GM23338 (cell line): ENCODE data around the gene CRYBB2. TPM values are rescaled to one million over a fixed set of nuclear protein-coding genes. Genes with fewer than 3 reads are reported as not detected.

ENCODE experiments used
- ATAC-seq: fragments of 200-7000 bp; cut with Tn5 transposase; 3 replicates; pipeline ENCODE4 v1.9.1; 2020
- DNase-seq: peaks from one replicate; pipeline ENCODE4 v3.0.0-alpha.2; 2015; ENCODE audit warnings: low spot score
- H2AFZ ChIP-seq: fragments of 200-600 bp; sonication (generic); 2 replicates; pipeline ENCODE4 v1.8.0; 2016; ENCODE audit warnings: antibody characterized with exemption, mild to moderate bottlenecking, moderate library complexity
- H3F3A ChIP-seq: fragments of 200-600 bp; sonication (generic); replicated peaks from 2 replicates; pipeline ENCODE4 v1.8.0; 2017; ENCODE audit warnings: antibody characterized with exemption, mixed run types, low read depth
- H3K27ac ChIP-seq: fragments of 200-600 bp; sonication (generic); 2 replicates; pipeline ENCODE4 v1.6.1; 2016; ENCODE audit warnings: low read depth
- H3K27me3 ChIP-seq: fragments of 200-600 bp; sonication (generic); 2 replicates; pipeline ENCODE4 v1.8.0; 2016; ENCODE audit warnings: mild to moderate bottlenecking, mixed run types, moderate library complexity; ENCODE audit not compliant: insufficient read depth
- H3K36me3 ChIP-seq: fragments of 200-600 bp; sonication (generic); 2 replicates; pipeline ENCODE4 v1.8.0; 2016; ENCODE audit warnings: mild to moderate bottlenecking; ENCODE audit not compliant: insufficient read depth
- H3K4me1 ChIP-seq: fragments of 200-600 bp; sonication (generic); 2 replicates; pipeline ENCODE4 v1.8.0; 2016; ENCODE audit warnings: mild to moderate bottlenecking, moderate library complexity; ENCODE audit not compliant: insufficient read depth
- H3K4me2 ChIP-seq: fragments of 200-600 bp; sonication (generic); 2 replicates; pipeline ENCODE4 v1.7.1; 2017; ENCODE audit warnings: mixed run types
- H3K4me3 ChIP-seq: fragments of 200-600 bp; sonication (generic); 2 replicates; pipeline ENCODE4 v1.6.1; 2016; ENCODE audit warnings: mixed run types
- H3K79me2 ChIP-seq: fragments of 200-600 bp; sonication (generic); replicated peaks from 2 replicates; pipeline ENCODE4 v1.8.0; 2017; ENCODE audit warnings: mild to moderate bottlenecking; ENCODE audit not compliant: insufficient read depth
- H3K9me2 ChIP-seq: fragments of 200-600 bp; sonication (generic); 2 replicates; pipeline ENCODE4 v1.8.0; 2017; ENCODE audit not compliant: insufficient read depth
- H4K20me1 ChIP-seq: fragments of 200-600 bp; sonication (generic); replicated peaks from 2 replicates; pipeline ENCODE4 v1.8.0; 2017; ENCODE audit warnings: mild to moderate bottlenecking; ENCODE audit not compliant: insufficient read depth
- H3K27ac Mint-ChIP-seq: 2 replicates; pipeline ENCODE4 v1.8.0; 2020; ENCODE audit warnings: inconsistent platforms, mild to moderate bottlenecking, moderate library complexity, mixed read lengths
- H3K27me3 Mint-ChIP-seq: 3 replicates; pipeline ENCODE4 v1.8.0; 2022; ENCODE audit warnings: low read depth, mild to moderate bottlenecking, moderate library complexity, mixed read lengths, inconsistent platforms; ENCODE audit not compliant: insufficient read depth, poor library complexity
- H3K36me3 Mint-ChIP-seq: 3 replicates; pipeline ENCODE4 v1.8.0; 2021; ENCODE audit warnings: low read depth, mild to moderate bottlenecking, inconsistent platforms, moderate library complexity, mixed read lengths
- H3K4me1 Mint-ChIP-seq: 3 replicates; pipeline ENCODE4 v1.8.0; 2020; ENCODE audit warnings: mild to moderate bottlenecking, inconsistent platforms, mixed read lengths
- H3K4me3 Mint-ChIP-seq: 3 replicates; pipeline ENCODE4 v1.8.0; 2021; ENCODE audit warnings: moderate library complexity, mild to moderate bottlenecking, inconsistent platforms, mixed read lengths
- H3K9me3 Mint-ChIP-seq: 3 replicates; pipeline ENCODE4 v1.8.0; 2020; ENCODE audit warnings: moderate library complexity, mild to moderate bottlenecking, inconsistent platforms, mixed read lengths
- CREB1 ChIP-seq: fragments of 250-450 bp; sonication (Bioruptor Pico); IDR thresholded peaks from 2 replicates; pipeline ENCODE4 v1.5.0; 2020; ENCODE audit warnings: low read depth, mild to moderate bottlenecking, moderate library complexity
- EZH2 ChIP-seq: fragments of 200-600 bp; sonication (generic); IDR thresholded peaks from one replicate; pipeline ENCODE4 v1.8.0; 2017; ENCODE audit warnings: antibody characterized with exemption, mild to moderate bottlenecking, low read depth; ENCODE audit not compliant: unreplicated experiment
- EZH2phosphoT487 ChIP-seq: fragments of 200-600 bp; sonication (generic); IDR thresholded peaks from one replicate; pipeline ENCODE4 v1.8.1; 2018; ENCODE audit warnings: antibody characterized with exemption; ENCODE audit not compliant: unreplicated experiment
- JUNB ChIP-seq: IDR thresholded peaks from one replicate; pipeline ENCODE4 v1.6.1; 2016; ENCODE audit warnings: antibody characterized with exemption; ENCODE audit not compliant: unreplicated experiment
- NANOG ChIP-seq: IDR thresholded peaks from 2 replicates; pipeline ENCODE4 v1.6.1; 2016; ENCODE audit warnings: antibody characterized with exemption, borderline replicate concordance
- POLR2AphosphoS5 ChIP-seq: IDR thresholded peaks from 2 replicates; pipeline ENCODE4 v1.6.1; 2016; ENCODE audit warnings: antibody characterized with exemption, low read depth
- STAT1 ChIP-seq: IDR thresholded peaks from one replicate; pipeline ENCODE4 v1.6.1; 2016; ENCODE audit warnings: antibody characterized with exemption; ENCODE audit not compliant: unreplicated experiment
- ZNF114 ChIP-seq: fragments of 250-450 bp; sonication (Bioruptor Pico); IDR thresholded peaks from 2 replicates; pipeline ENCODE4 v1.5.0; 2020; ENCODE audit warnings: mild to moderate bottlenecking, moderate library complexity
- ZNF331 ChIP-seq: fragments of 250-450 bp; sonication (Bioruptor Pico); IDR thresholded peaks from 2 replicates; pipeline ENCODE4 v1.5.0; 2020; ENCODE audit warnings: low read depth, mild to moderate bottlenecking, moderate library complexity
- polyA plus RNA-seq: library from polyadenylated mRNA; unstranded; fragments of >200 nt; fragmentation: Nextera tagmentation; extraction: Ambion mirVana; gene quantifications from 2 replicates; pipeline ENCODE4 v1.2.1, GENCODE V29; 2016
- total RNA-seq: library from RNA; depleted of rRNA; stranded (reverse); fragments of >200 nt; shearing (Covaris generic); gene quantifications from 2 replicates; pipeline ENCODE4 v1.2.3, GENCODE V29; 2014
- TF ChIP-seq, protein P1 (sequence below): IDR thresholded peaks from one replicate; pipeline ENCODE4 v1.6.1; 2018; ENCODE audit warnings: antibody characterized with exemption; ENCODE audit not compliant: unreplicated experiment
- TF ChIP-seq, protein P2 (sequence below): fragments of 250-450 bp; sonication (Bioruptor Pico); IDR thresholded peaks from 2 replicates; pipeline ENCODE4 v1.5.0; 2020; ENCODE audit warnings: mild to moderate bottlenecking, moderate library complexity
- TF ChIP-seq, protein P3 (sequence below), 2 experiments: fragments of 200-600 bp in 1 of 2; sonication (generic) in 1 of 2; conservative IDR thresholded peaks; 2 replicates each; pipeline versions ENCODE4 v1.5.1 to v1.6.1; 2016 to 2017; ENCODE audit warnings: antibody characterized with exemption in 2 of 2, low read depth in 2 of 2, mild to moderate bottlenecking in 2 of 2, moderate library complexity in 1 of 2
- TF ChIP-seq, protein P4 (sequence below): IDR thresholded peaks from 2 replicates; pipeline ENCODE4 v1.6.1; 2016; ENCODE audit warnings: antibody characterized with exemption

The CRYBB2 gene
- total and polyA plus RNA-seq, 2 experiments from 2014 or later = 0.26 to 1.0 TPM

DNA sequence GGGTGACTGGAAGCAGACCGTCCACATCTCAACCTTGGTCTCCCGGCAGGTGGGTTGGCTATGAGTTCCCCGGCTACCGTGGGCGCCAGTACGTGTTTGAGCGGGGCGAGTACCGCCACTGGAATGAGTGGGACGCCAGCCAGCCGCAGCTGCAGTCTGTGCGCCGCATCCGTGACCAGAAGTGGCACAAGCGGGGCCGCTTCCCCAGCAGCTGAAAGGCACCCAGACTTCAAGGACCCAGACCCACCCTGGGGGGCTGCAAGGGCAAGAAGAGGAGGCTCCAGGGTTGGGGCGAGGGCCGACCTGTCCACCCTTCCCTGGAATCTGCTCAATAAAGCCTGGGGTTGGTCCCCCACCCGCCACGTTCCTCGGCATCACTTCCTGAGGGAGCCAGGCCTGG, 12.4 kb upstream of the CRYBB2 start (continued):
- TF ChIP-seq POLR2AphosphoS5 = no peak
- TF ChIP-seq STAT1 = no peak
- no peak for TF ChIP-seq EZH2phosphoT487
- TF ChIP-seq, protein P1, sequence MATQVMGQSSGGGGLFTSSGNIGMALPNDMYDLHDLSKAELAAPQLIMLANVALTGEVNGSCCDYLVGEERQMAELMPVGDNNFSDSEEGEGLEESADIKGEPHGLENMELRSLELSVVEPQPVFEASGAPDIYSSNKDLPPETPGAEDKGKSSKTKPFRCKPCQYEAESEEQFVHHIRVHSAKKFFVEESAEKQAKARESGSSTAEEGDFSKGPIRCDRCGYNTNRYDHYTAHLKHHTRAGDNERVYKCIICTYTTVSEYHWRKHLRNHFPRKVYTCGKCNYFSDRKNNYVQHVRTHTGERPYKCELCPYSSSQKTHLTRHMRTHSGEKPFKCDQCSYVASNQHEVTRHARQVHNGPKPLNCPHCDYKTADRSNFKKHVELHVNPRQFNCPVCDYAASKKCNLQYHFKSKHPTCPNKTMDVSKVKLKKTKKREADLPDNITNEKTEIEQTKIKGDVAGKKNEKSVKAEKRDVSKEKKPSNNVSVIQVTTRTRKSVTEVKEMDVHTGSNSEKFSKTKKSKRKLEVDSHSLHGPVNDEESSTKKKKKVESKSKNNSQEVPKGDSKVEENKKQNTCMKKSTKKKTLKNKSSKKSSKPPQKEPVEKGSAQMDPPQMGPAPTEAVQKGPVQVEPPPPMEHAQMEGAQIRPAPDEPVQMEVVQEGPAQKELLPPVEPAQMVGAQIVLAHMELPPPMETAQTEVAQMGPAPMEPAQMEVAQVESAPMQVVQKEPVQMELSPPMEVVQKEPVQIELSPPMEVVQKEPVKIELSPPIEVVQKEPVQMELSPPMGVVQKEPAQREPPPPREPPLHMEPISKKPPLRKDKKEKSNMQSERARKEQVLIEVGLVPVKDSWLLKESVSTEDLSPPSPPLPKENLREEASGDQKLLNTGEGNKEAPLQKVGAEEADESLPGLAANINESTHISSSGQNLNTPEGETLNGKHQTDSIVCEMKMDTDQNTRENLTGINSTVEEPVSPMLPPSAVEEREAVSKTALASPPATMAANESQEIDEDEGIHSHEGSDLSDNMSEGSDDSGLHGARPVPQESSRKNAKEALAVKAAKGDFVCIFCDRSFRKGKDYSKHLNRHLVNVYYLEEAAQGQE = no peak

DNA sequence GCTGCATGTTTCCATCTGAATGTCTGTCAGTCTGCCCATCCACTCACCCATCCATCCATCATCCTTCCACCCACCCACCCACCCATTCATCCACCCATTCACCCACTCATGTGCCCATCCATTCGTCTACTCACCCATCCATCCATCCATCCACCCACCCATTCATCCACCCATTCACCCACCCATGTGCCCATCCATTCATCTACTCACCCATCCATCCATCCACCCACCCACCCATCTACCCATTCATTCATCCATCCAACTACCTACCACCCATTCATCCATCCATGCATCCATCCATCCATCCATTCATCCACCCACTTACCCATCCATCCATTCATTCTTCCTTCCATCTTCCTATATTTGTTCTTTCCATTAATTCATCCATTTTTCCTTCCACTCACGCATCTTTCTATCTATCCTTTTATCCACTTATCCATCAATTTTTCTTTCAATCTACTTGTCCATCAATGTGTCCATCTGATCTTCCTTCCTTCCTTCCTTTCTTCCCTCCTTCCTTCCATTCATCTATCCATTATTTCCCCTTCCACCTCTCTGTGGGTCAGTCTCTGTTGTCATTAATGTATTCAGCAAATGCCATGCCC, 11.8 kb upstream of the CRYBB2 start:
- H3K9me2 ChIP-seq = no peaks in the 10 kb centered on the region
- Mint-ChIP-seq H3K27ac (no peak overlapping the region), H3K9me3 (no peaks in the 10 kb centered on the region), H3K4me1 (no peaks in the 10 kb centered on the region), H3K4me3 (no peak overlapping the region), H3K27me3 (peaks cover 2% of the 10 kb centered on the region), H3K36me3 (no peaks in the 10 kb centered on the region)
- no peaks in the 10 kb centered on the region for H3K27me3 ChIP-seq
- H2AFZ ChIP-seq = no peak overlapping the region
- H3K4me2 ChIP-seq = no peak overlapping the region
- H3F3A ChIP-seq = no peaks in the 10 kb centered on the region
- ATAC-seq = no peak
- H3K27ac ChIP-seq = no peak overlapping the region
- no peaks in the 10 kb centered on the region for H4K20me1 ChIP-seq
- no peak overlapping the region for H3K4me3 ChIP-seq
- no peaks in the 10 kb centered on the region for H3K36me3 ChIP-seq
- no peaks in the 10 kb centered on the region for H3K4me1 ChIP-seq
- H3K79me2 ChIP-seq = no peaks in the 10 kb centered on the region
- DNase-seq = no peak
- TF ChIP-seq, protein P2, sequence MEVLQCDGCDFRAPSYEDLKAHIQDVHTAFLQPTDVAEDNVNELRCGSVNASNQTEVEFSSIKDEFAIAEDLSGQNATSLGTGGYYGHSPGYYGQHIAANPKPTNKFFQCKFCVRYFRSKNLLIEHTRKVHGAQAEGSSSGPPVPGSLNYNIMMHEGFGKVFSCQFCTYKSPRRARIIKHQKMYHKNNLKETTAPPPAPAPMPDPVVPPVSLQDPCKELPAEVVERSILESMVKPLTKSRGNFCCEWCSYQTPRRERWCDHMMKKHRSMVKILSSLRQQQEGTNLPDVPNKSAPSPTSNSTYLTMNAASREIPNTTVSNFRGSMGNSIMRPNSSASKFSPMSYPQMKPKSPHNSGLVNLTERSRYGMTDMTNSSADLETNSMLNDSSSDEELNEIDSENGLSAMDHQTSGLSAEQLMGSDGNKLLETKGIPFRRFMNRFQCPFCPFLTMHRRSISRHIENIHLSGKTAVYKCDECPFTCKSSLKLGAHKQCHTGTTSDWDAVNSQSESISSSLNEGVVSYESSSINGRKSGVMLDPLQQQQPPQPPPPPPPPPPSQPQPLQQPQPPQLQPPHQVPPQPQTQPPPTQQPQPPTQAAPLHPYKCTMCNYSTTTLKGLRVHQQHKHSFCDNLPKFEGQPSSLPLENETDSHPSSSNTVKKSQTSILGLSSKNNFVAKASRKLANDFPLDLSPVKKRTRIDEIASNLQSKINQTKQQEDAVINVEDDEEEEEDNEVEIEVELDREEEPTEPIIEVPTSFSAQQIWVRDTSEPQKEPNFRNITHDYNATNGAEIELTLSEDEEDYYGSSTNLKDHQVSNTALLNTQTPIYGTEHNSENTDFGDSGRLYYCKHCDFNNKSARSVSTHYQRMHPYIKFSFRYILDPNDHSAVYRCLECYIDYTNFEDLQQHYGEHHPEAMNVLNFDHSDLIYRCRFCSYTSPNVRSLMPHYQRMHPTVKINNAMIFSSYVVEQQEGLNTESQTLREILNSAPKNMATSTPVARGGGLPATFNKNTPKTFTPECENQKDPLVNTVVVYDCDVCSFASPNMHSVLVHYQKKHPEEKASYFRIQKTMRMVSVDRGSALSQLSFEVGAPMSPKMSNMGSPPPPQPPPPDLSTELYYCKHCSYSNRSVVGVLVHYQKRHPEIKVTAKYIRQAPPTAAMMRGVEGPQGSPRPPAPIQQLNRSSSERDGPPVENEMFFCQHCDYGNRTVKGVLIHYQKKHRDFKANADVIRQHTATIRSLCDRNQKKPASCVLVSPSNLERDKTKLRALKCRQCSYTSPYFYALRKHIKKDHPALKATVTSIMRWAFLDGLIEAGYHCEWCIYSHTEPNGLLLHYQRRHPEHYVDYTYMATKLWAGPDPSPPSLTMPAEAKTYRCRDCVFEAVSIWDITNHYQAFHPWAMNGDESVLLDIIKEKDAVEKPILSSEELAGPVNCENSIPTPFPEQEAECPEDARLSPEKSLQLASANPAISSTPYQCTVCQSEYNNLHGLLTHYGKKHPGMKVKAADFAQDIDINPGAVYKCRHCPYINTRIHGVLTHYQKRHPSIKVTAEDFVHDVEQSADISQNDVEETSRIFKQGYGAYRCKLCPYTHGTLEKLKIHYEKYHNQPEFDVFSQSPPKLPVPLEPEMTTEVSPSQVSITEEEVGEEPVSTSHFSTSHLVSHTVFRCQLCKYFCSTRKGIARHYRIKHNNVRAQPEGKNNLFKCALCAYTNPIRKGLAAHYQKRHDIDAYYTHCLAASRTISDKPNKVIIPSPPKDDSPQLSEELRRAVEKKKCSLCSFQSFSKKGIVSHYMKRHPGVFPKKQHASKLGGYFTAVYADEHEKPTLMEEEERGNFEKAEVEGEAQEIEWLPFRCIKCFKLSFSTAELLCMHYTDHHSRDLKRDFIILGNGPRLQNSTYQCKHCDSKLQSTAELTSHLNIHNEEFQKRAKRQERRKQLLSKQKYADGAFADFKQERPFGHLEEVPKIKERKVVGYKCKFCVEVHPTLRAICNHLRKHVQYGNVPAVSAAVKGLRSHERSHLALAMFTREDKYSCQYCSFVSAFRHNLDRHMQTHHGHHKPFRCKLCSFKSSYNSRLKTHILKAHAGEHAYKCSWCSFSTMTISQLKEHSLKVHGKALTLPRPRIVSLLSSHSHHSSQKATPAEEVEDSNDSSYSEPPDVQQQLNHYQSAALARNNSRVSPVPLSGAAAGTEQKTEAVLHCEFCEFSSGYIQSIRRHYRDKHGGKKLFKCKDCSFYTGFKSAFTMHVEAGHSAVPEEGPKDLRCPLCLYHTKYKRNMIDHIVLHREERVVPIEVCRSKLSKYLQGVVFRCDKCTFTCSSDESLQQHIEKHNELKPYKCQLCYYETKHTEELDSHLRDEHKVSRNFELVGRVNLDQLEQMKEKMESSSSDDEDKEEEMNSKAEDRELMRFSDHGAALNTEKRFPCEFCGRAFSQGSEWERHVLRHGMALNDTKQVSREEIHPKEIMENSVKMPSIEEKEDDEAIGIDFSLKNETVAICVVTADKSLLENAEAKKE = no peak
- no peak for TF ChIP-seq POLR2AphosphoS5
- no peak for TF ChIP-seq ZNF114 (CRISPR knock-in tag)
- TF ChIP-seq, protein P3, sequence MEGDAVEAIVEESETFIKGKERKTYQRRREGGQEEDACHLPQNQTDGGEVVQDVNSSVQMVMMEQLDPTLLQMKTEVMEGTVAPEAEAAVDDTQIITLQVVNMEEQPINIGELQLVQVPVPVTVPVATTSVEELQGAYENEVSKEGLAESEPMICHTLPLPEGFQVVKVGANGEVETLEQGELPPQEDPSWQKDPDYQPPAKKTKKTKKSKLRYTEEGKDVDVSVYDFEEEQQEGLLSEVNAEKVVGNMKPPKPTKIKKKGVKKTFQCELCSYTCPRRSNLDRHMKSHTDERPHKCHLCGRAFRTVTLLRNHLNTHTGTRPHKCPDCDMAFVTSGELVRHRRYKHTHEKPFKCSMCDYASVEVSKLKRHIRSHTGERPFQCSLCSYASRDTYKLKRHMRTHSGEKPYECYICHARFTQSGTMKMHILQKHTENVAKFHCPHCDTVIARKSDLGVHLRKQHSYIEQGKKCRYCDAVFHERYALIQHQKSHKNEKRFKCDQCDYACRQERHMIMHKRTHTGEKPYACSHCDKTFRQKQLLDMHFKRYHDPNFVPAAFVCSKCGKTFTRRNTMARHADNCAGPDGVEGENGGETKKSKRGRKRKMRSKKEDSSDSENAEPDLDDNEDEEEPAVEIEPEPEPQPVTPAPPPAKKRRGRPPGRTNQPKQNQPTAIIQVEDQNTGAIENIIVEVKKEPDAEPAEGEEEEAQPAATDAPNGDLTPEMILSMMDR (conservative IDR thresholded peaks at IDR 0.05; ENCODE audit: low read depth in 2 of 2) = no peak
- no peak for TF ChIP-seq EZH2phosphoT487
- TF ChIP-seq NANOG = no peak
- TF ChIP-seq ZNF331 (CRISPR knock-in tag) = no peak
- no peak for TF ChIP-seq CREB1 (CRISPR knock-in tag)
- no peak for TF ChIP-seq JUNB
- TF ChIP-seq, protein P4, sequence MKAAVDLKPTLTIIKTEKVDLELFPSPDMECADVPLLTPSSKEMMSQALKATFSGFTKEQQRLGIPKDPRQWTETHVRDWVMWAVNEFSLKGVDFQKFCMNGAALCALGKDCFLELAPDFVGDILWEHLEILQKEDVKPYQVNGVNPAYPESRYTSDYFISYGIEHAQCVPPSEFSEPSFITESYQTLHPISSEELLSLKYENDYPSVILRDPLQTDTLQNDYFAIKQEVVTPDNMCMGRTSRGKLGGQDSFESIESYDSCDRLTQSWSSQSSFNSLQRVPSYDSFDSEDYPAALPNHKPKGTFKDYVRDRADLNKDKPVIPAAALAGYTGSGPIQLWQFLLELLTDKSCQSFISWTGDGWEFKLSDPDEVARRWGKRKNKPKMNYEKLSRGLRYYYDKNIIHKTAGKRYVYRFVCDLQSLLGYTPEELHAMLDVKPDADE = no peak
- no peak for TF ChIP-seq EZH2
- no peak for TF ChIP-seq STAT1
